ENCODE results near the gene MEFV.
"Not testable (repeated sequence)": the region's sequence is repeated elsewhere in the genome, so short reads cannot be mapped to it uniquely, and the experiment has no call there.

MEFV gene

GRCh38 chr16:3281222-3281820 lies 24.9 kb upstream of the MEFV start:
- no peak overlapping the region for H3K27ac ChIP-seq
- no peak for TF ChIP-seq ZFX (IDR thresholded peaks at IDR 0.05; ENCODE audit: borderline replicate concordance)
- TF ChIP-seq, protein P1, sequence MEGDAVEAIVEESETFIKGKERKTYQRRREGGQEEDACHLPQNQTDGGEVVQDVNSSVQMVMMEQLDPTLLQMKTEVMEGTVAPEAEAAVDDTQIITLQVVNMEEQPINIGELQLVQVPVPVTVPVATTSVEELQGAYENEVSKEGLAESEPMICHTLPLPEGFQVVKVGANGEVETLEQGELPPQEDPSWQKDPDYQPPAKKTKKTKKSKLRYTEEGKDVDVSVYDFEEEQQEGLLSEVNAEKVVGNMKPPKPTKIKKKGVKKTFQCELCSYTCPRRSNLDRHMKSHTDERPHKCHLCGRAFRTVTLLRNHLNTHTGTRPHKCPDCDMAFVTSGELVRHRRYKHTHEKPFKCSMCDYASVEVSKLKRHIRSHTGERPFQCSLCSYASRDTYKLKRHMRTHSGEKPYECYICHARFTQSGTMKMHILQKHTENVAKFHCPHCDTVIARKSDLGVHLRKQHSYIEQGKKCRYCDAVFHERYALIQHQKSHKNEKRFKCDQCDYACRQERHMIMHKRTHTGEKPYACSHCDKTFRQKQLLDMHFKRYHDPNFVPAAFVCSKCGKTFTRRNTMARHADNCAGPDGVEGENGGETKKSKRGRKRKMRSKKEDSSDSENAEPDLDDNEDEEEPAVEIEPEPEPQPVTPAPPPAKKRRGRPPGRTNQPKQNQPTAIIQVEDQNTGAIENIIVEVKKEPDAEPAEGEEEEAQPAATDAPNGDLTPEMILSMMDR (IDR thresholded peaks at IDR 0.05), result no peak

- TF ChIP-seq, protein P1 (IDR thresholded peaks at IDR 0.05), result no peak
- no peak for TF ChIP-seq ZFX (IDR thresholded peaks at IDR 0.05; ENCODE audit: borderline replicate concordance)
- no peak overlapping the region for H3K27ac ChIP-seq
Observed at GRCh38 chr16:3276679-3277078, 20.2 kb upstream of the MEFV start.

DNA sequence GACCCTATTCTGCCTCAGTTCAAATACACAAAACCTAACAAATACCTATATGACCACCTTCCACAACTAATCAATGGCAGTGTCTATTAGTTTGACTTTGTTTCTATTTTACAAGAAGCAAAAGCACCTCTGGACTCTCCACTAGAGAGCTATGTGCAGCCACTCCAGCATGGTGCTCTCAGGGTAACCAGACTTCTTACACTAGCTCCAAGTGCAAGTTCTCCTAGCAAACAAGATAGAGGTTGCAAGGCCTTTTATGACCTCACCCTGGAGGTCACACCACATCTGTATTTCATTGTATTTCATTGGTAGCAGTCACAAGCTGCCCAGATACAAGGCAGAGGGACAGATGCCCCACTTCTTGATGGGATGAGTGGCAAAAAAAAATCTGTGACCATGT lies 18.5 kb upstream of the MEFV start:
- TF ChIP-seq ZFX (IDR thresholded peaks at IDR 0.05; ENCODE audit: borderline replicate concordance), result no peak
- TF ChIP-seq, protein P1 (IDR thresholded peaks at IDR 0.05), result no peak
- no peak overlapping the region; the same call in 1 of the 2 replicates for H3K27ac ChIP-seq

DNA sequence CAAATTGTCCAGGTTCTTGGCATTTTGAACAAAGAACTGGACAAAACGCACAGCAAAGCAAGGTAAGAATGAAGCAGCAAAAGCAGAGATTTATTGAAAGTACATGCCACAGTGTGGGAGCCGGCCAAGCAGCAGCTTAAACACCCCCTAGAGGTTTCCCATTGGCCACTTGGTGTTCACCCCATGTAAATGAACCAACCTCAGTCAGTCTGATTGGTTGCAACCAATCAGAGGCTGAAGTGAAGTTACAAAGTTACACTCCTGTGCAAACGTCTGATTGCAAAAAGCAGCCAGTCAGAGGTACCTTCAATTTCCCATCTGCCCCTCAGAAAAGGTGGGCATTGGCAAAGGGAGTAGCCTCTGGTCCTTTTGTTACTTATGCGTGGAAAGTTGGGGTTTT lies 18.1 kb upstream of the MEFV start:
- TF ChIP-seq ZFX (IDR thresholded peaks at IDR 0.05; ENCODE audit: borderline replicate concordance), result no peak
- TF ChIP-seq, protein P1 (IDR thresholded peaks at IDR 0.05), result no peak

DNA sequence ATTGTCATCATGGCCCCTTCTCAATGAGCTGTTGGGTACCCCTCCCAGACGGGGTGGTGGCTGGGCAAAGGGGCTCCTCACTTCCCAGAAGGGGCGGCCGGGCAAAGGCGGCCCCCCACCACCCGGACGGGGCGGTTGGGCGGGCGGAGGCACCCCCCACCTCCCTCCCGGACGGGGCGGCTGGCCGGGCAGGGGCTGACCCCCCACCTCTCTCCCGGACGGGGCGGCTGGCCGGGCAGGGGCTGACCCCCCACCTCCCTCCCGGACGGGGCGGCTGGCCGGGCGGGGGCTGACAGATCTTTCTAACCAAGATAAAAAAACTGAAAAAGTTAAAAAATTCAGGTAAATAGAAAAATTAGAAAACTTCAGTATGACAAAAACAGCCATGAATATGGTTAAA lies 14.8 kb upstream of the MEFV start:
- H3K27ac ChIP-seq, result not testable (repeated sequence)

More for the DNA sequence above, 18.1 kb upstream of the MEFV start:
- H3K27ac ChIP-seq, result peak overlapping the region; percentile 22; the same call in 1 of the 2 replicates

GRCh38 chr16:3270718-3271117 lies 14.3 kb upstream of the MEFV start:
- not testable (repeated sequence) for H3K27ac ChIP-seq

DNA sequence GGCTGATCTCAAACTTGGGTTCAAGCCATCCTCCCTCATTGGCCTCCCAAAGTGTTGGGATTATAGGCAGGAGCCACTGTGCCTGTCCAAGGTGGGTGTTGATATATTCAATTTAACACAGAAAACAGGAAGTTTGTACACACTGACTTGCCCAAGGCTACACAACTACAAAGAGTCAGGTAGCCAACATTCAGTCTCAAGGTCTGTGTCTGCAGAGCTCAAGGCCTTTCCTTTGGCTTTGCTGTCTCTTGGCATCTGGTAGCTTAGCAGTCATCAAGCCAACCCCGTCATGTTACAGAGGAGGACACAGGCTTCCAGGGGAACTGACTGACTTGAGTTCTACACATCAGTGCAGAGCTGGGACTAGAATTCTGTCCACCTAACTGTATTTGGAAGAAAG lies 11.9 kb upstream of the MEFV start:
- H3K27ac ChIP-seq, result no peak overlapping the region
- no peak for TF ChIP-seq ZFX (IDR thresholded peaks at IDR 0.05; ENCODE audit: borderline replicate concordance)
- TF ChIP-seq, protein P1 (IDR thresholded peaks at IDR 0.05), result no peak

DNA sequence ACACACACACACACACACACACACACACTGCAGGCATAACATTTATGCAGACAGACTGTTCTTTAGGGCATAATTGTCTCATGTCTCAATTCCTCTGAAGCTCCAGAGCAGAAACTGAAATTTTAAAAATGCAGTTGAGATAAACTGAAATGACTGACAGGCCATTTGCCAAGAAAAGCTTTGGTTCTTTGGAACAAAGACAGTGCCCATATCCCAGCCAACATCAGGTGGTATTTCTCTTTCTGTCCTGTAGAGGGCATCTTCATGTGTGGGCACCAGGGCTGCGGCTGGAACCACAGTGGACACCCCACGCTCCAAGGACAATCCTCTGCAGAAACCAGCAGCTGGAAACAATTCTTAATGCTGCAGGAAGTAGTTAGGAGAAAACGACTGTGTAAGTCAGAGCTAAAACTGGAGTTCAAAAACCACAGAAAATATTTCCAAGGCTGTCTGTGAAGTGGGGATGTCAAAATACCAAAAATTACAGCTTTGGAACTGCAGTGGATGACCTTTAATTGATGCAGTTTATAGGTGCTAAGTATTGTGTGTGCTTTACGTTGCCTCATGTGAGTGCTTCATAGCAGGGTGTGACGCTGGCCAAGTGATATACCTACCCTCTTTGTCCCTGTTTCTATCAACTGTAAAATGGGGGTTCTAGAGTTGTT lies 10.6 kb upstream of the MEFV start:
- no peak overlapping the region for H3K27ac ChIP-seq
- TF ChIP-seq, protein P1 (IDR thresholded peaks at IDR 0.05), result peak; percentile 73
- no peak for TF ChIP-seq ZFX (IDR thresholded peaks at IDR 0.05; ENCODE audit: borderline replicate concordance)

Data from 22Rv1 (cell line).